ENCODE data around the gene ARHGEF7. TPM values are rescaled to one million over a fixed set of nuclear protein-coding genes. Genes with fewer than 3 reads are reported as not detected.

ARHGEF7 gene
- total RNA-seq, 1 donor from 2014 or later: 63.7 TPM

- Histone ChIP-seq H3K4me3 (no peak overlapping the region), H3K27me3 (ENCODE audit: low read depth) (peaks cover 20% of the 10 kb centered on the region), H3K27ac (no peak overlapping the region), H3K36me3 (no peaks in the 10 kb centered on the region), H3K4me1 (no peaks in the 10 kb centered on the region), H3K9me3 (no peaks in the 10 kb centered on the region)
- DNase-seq (no peak), ATAC-seq (no peak)
- no peak for TF ChIP-seq CTCF (IDR thresholded peaks at IDR 0.05)
- intact Hi-C loops (cut with DNase I): no loop called here
These were observed 24.9 kb upstream of the ARHGEF7 start for GRCh38 chr13:111090169-111090568.

DNA sequence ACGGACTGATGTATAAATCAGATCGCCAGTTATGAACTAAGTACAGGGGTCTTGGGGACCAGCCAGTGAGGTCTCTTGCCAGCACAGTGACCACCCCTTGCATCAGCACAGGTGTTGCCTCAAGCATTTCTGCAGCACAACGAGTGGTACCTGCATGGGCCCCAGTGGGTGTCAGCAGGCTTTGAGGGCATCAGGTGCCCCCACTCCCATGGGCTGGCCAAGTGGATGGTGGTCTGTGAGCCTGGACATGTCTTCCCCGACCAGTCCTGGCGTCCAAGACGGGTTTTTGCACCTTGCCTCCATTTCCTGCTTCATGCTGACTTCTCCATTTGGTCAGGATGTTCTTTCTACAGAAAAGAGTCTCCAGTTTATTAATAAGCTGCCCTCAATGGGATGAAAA is 22.4 kb upstream of the ARHGEF7 start:
- H3K27ac ChIP-seq: no peak overlapping the region
- H3K27me3 ChIP-seq (ENCODE audit: low read depth): peaks cover 30% of the 10 kb centered on the region
- H3K9me3 ChIP-seq: no peaks in the 10 kb centered on the region
- intact Hi-C loops (cut with DNase I): no loop called here
- H3K4me3 ChIP-seq: no peak overlapping the region
- H3K4me1 ChIP-seq: no peaks in the 10 kb centered on the region
- no peak for TF ChIP-seq CTCF (IDR thresholded peaks at IDR 0.05)
- ATAC-seq (no peak), DNase-seq (no peak)
- no peaks in the 10 kb centered on the region for H3K36me3 ChIP-seq

GRCh38 chr13:111093136-111093535 is 22.0 kb upstream of the ARHGEF7 start:
- H3K9me3 ChIP-seq: no peaks in the 10 kb centered on the region
- H3K4me3 ChIP-seq: no peak overlapping the region
- H3K4me1 ChIP-seq: no peaks in the 10 kb centered on the region
- ATAC-seq: no peak
- no peak for DNase-seq
- H3K27me3 ChIP-seq (ENCODE audit: low read depth): peaks cover 30% of the 10 kb centered on the region
- H3K27ac ChIP-seq: no peak overlapping the region
- intact Hi-C loops (cut with DNase I): no loop called here
- H3K36me3 ChIP-seq: no peaks in the 10 kb centered on the region
- no peak for TF ChIP-seq CTCF (IDR thresholded peaks at IDR 0.05)

DNA sequence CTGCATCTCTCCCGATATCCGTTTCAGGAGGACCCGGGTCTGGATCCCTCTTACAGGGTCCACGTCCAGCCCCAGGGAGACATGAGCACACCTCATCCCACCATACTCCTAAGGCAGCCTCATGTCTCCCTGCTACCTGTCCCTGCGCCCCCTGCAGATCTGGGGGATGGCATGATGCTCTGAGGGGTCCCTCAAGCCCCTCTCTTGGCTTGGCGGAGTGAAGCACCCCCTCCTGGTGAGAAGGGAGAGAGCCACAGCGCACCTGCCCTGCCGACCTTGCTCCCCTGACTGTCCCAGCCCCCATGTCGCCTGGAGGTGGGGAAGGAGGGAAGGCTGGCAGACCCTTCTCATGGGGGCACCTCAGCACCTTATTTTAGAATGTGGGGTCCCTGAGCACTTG is 21.5 kb upstream of the ARHGEF7 start:
- intact Hi-C loops (cut with DNase I): no loop called here
- no peak for DNase-seq
- Histone ChIP-seq H3K27me3 (ENCODE audit: low read depth) (peaks cover 30% of the 10 kb centered on the region), H3K27ac (no peak overlapping the region), H3K4me1 (no peaks in the 10 kb centered on the region), H3K9me3 (no peaks in the 10 kb centered on the region), H3K36me3 (no peaks in the 10 kb centered on the region), H3K4me3 (no peak overlapping the region)
- ATAC-seq: no peak
- TF ChIP-seq CTCF (IDR thresholded peaks at IDR 0.05): no peak

DNA sequence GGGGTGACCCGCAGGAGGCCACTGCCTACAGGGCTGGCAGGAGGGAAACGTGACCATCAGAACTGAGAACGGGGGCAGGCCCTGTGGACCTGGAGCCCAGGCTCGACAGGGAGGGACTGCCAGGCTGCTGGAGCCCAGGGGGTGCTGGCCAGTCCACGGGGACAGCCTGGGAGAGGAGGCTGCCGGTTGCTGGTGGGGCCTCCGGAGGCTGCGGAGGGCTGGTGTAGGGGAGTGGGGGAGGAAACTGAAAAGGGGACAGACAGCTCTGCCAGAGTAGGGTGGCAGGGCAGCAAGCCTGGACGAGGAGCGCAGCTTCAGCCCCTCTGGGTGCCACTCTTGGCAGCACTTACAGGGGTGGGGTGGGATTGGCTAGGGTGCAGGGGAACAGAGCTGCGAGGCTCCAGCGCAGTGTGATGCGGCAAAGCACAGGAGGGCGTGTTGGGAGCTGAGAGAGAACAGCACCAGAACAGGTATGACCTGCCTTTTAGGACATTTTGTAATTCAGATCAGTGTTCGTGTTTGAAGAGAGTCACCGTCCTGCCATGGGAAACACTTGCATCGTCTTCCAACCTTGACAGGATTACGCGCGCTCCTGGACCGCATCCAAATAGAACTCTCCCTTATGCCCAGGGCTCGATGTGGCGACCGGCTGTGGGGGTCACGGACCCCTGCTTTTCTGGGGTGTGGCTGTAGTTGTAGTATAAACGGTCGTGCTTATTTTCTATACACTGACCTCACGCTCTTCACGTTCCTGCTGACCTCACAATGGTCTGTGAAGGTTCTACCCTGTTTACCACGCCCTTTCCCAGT is 19.9 kb upstream of the ARHGEF7 start:
- Histone ChIP-seq H3K27ac (no peak overlapping the region), H3K4me1 (no peaks in the 10 kb centered on the region), H3K27me3 (ENCODE audit: low read depth) (peaks cover 30% of the 10 kb centered on the region), H3K36me3 (no peaks in the 10 kb centered on the region), H3K4me3 (no peak overlapping the region), H3K9me3 (no peaks in the 10 kb centered on the region)
- ATAC-seq: peak in 1 of 2 donors; percentile 26
- intact Hi-C loops (cut with DNase I): no loop called here
- no peak for TF ChIP-seq CTCF (IDR thresholded peaks at IDR 0.05)
- no peak for DNase-seq

Data from lower lobe of right lung (tissue), 2 donors.